ENCODE data around the gene AFG3L2.
"Not testable (repeated sequence)": the region's sequence is repeated elsewhere in the genome, so short reads cannot be mapped to it uniquely, and the experiment has no call there.

The AFG3L2 gene

GRCh38 chr18:12394428-12394827, 17.4 kb upstream of the AFG3L2 start:
- DNase-seq = peak; percentile 25

DNA sequence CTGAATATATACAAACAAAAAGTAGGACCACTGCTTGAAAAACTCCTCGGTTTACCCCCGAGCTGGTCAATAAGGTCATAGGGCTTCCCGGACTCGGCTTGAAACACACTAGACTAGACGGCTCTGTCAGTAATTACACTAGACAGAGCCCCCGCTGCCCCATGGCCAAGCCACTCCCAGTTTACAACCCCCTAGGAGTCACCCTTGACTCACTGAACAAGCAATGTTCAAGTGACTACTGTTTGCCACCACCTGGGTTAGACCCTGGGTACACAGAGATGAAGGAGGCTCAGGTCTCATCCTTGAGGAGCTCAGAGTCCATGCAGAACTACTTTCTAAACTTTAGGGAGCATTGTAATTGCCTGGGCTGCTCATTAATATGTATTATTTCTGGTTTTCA, 17.0 kb upstream of the AFG3L2 start:
- DNase-seq = no peak

GRCh38 chr18:12393510-12393909, 16.5 kb upstream of the AFG3L2 start:
- no peak for DNase-seq

- peak; percentile 46 for DNase-seq
Observed at GRCh38 chr18:12391487-12392165, 14.6 kb upstream of the AFG3L2 start.

- DNase-seq = no peak
Observed at GRCh38 chr18:12388442-12388841, 11.4 kb upstream of the AFG3L2 start.

DNA sequence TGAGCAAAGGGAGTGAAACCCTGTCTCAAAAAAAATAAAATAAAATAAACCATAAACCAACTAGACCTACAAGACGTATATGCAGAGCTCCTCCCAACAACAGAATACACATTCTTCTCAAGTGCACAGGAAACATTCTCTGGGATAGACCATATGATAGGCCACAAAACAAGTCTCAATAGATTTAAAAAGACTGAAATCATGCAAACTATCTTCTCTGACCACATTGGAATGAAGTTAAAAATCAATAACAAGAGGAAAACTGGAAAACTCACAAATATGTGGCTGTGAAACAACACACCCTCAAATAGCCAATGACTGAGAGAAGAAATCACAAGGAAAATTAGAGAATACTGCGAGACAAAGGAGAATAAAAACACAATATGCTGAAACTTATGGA, 7.2 kb upstream of the AFG3L2 start:
- no peak for DNase-seq

DNA sequence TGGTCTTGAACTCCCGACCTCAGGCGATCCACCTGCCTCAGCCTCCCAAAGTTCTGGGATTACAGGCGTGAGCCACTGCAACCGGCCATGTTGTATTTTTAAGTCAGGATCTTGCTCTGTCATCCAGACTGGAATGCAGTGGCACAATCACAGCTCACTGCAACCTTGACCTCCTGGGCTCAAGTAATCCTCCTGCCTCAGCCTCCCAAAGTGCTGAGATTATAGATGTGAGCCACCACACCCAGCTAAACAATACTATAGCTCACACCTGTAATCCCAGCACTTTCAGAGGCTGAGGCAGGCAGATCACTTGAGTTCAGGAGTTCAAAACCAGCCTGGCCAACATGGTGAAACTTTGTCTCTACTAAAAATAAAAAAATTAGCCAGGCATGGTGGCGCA, 6.7 kb upstream of the AFG3L2 start:
- DNase-seq = not testable (repeated sequence)

DNA sequence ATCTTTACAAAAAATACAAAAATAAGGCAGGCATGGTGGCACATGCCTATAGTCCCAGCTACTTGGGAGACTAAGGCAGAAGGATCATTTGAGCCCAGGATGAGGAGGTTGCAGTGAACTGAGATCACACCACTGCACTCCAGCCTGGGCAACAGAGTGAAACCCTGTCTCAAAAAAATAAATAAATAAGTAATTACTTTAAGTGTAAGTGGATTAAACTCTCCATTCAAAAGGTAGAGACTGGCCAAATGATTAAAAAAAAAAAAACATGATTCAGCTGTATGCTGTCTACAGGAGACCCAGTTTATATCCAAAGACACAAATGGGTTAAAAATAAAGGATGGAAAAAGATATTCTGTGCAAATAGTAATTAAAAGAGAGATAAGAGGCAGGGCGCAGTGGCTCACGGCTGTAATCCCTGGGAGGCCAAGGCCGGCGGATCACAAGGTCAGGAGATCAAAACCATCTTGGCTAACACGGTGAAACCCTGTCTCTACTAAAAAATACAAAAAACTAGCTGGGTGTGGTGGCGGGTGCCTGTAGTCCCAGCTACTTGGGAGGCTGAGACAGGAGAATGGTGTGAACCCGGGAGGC, 5.3 kb upstream of the AFG3L2 start:
- not testable (repeated sequence) for DNase-seq

DNA sequence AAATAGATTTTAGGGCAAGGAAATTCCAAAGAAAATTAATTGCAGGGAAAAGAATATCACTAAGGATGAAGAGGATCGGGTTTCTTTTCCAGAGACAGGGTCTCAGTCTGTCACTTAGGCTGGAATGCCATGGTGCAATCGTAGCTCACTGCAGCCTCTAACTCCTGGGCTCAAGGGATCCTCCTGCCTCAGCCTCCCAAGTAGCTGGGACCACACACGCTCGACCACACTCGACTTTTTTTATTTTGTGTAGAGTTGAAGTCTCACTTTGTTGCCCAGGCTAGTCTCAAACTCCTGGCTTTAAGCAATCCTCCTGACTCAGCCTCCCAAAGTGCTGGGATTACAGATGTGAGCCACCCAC, 1.2 kb upstream of the AFG3L2 start:
- not testable (repeated sequence) for DNase-seq

DNA sequence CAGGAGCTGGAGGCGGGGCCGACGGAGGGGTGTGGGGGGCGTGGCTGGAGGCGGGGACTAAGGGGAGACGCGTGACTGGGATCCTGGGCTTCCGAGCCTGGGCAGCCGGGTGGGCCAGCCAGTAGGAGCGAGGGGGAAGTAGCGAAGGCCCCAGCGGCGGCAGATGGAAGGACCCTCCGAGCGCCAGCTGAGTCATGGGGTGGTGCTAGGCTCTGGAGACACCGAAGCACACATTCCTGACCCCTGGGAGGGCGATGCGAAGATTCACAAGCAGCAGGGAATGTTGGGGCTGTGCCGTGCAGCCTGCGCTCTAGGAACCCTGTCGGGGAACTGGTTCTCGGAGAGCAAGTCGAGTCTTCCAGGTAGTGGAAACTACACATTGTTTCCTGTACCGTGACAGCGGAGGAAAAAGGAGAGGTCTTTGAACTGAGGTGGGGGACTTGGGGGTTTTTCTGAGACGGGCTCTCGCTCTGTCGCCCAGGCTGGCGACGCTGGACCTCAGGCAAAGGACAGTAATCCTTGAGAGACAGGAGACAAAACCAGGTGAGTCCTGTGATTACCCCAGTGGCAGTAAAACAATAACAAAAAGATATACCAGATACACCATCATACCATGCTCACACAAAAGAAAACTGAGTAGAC, 650 bp upstream of the AFG3L2 start:
- no peak for DNase-seq

DNA sequence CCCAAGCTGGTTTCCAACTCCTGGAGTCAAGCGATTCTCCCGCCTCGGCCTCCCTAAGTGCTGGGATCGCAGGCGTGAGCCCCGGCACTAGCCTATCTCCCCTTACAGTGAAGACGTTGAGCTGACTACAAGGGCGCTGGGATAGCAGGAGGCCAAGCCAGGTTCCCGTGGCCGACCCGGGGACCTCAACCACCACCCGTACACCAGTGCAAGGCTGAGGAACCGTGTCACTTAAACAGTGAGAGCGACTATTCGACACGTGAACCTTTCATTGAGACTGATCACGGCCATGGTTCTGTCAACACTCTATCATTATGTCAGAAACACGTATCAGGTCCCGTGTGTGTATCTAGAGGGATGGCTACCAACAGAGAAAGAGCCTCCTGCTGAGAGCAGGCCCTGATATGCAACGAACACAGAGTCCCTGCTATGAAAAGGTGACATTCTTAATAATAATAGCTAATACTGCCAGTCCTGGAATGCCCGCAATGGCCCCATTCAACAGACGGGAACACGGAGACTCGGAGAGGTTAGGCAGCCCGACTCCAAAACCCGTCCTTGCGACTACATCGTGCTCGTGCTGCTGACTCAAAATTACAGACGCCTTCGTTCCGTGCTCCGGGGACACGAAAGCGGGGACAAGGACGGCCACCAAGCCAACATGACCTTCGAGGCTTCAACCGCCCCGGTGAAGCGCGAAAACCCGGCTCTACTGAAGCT, 833 bp downstream of the AFG3L2 start:
- DNase-seq = no peak

DNA sequence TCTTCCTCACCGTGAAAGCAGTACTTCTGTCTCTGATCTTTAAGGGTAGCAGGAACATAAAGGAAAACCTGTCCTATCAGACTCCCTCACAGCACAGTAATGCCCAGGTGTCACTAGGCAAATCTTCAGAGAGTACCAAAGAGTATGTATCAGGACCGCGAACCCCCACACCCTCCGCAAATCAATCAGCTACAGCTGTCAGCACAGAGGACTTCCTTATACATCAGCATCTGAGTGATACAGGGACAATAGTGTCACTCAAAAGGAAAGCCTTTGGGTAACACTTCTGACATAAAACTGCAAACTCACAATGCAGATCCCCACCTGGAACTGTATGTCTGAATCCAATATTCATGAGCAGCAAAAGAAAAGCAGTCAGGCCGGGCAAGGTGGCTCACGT, 2.6 kb downstream of the AFG3L2 start:
- DNase-seq = no peak

- no peak for DNase-seq
Observed at GRCh38 chr18:12373771-12374116, 3.3 kb downstream of the AFG3L2 start.

GRCh38 chr18:12373116-12373770, 3.8 kb downstream of the AFG3L2 start:
- no peak for DNase-seq

DNA sequence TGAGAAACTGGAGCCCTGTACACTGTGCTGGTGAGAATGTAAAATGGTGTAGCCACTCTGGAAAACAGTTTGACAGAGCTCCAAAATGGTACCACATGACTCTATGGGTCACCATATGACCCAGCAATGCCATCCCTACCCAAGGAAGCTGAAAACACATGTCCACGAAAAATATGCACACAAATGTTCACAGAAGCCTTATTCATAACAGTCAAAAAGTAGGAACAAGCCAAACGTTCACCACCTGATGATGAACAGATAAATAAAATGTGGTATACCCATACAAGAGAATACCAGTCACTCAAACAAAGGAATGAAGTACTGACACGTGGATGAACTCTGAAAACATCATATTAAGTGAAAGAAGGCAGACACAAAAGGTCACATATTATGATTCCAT, 4.6 kb downstream of the AFG3L2 start:
- no peak for DNase-seq

- DNase-seq = no peak
Observed at GRCh38 chr18:12371590-12371989, 5.4 kb downstream of the AFG3L2 start.

DNA sequence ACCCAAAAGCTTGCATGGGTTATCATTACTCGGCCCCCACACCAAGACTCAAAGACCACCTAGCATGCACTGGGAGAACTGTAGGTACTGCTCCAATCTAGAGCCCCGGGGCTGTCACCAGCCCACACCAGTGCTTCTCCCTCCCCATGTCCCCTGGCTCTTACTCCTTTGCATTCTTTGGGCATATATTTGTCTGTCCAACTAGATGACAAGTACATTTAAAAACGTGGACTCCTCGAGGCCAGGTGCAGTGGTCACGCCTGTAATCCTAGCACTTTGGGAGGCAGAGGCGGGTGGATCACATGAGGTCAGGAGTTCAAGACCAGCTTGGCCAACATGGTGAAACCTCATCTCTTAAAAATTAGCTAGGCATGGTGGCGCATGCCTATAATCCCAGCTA, 7.8 kb downstream of the AFG3L2 start:
- DNase-seq = no peak

GRCh38 chr18:12366784-12367183, 10.2 kb downstream of the AFG3L2 start:
- DNase-seq = no peak

GRCh38 chr18:12366379-12366778, 10.6 kb downstream of the AFG3L2 start:
- DNase-seq = no peak

GRCh38 chr18:12362473-12363174, 14.4 kb downstream of the AFG3L2 start:
- DNase-seq = no peak

DNA sequence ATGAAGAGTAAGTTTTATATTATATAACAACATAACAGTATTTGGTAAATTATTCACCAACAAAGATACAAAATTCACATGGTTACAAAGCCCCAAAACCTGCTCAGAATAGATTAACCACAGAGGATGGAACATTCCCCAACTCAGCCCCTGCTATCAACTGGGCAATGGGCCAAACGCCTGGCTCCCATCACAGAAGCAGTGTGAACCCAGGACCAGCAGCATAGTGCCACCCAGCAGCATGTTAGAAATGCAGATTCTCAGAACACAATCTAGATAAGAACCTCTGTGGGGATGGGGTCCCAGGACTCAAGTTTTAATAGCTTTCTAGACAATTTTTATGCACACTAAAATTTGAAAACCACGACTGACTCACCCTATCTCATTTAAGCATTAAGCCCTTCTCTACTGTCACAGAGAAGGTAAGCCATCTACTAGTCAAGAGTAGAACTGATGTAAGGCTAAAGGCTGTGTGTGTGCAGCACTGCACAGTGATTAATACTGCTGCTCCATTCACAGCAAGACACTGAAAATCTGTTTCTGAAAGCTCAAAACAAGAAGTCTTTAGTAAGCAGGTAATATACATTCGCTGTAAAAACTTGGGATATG, 15.2 kb downstream of the AFG3L2 start:
- no peak for DNase-seq

- no peak for DNase-seq
Observed at GRCh38 chr18:12359515-12359927, 17.5 kb downstream of the AFG3L2 start.

Measured in CD4-positive, alpha-beta T cell treated with Interleukin-15 for 1 hour (primary cell).